ENCODE measurements around the gene BNC2.

Gene BNC2

GRCh38 chr9:16639644-16640043 is 230.8 kb downstream of the BNC2 start:
- DNase-seq (ENCODE audit: extremely low spot score), result no peak
- TF ChIP-seq L3MBTL2 (conservative IDR thresholded peaks at IDR 0.05) (no peak), NFRKB (IDR thresholded peaks at IDR 0.05) (no peak), ARNT (IDR thresholded peaks at IDR 0.05) (no peak), HDGF (IDR thresholded peaks at IDR 0.05; ENCODE audit: borderline replicate concordance) (no peak), ELF4 (IDR thresholded peaks at IDR 0.05) (no peak), ZNF384 (IDR thresholded peaks at IDR 0.05) (no peak), LEF1 (IDR thresholded peaks at IDR 0.05; ENCODE audit: borderline replicate concordance) (no peak), PKNOX1 (IDR thresholded peaks at IDR 0.05) (no peak), CTBP1 (IDR thresholded peaks at IDR 0.05; ENCODE audit: borderline replicate concordance) (no peak), FOXA1 (IDR thresholded peaks at IDR 0.05) (no peak), TARDBP (IDR thresholded peaks at IDR 0.05) (no peak), BHLHE40 (IDR thresholded peaks at IDR 0.05; ENCODE audit: borderline replicate concordance) (no peak), FOXK2 (IDR thresholded peaks at IDR 0.05) (no peak), SUZ12 (IDR thresholded peaks at IDR 0.05) (no peak), FOXM1 (IDR thresholded peaks at IDR 0.05; ENCODE audit: borderline replicate concordance) (no peak), SP1 (IDR thresholded peaks at IDR 0.05) (no peak)
- POLR2A ChIA-PET, result no interaction called here
- CTCF ChIA-PET, result interaction anchor here (1.0 to 1.1 kb wide), 2 partner anchors 13 to 41 kb away, joined by 3 to 4 read pairs; no protein-coding TSS in a partner anchor

GRCh38 chr9:16637911-16638310 is 232.6 kb downstream of the BNC2 start:
- TF ChIP-seq FOXM1 (IDR thresholded peaks at IDR 0.05; ENCODE audit: borderline replicate concordance) (no peak), TARDBP (IDR thresholded peaks at IDR 0.05) (no peak), BHLHE40 (IDR thresholded peaks at IDR 0.05; ENCODE audit: borderline replicate concordance) (no peak), LEF1 (IDR thresholded peaks at IDR 0.05; ENCODE audit: borderline replicate concordance) (no peak), ZNF384 (IDR thresholded peaks at IDR 0.05) (no peak), ARNT (IDR thresholded peaks at IDR 0.05) (no peak), PKNOX1 (IDR thresholded peaks at IDR 0.05) (no peak), HDGF (IDR thresholded peaks at IDR 0.05; ENCODE audit: borderline replicate concordance) (no peak), L3MBTL2 (conservative IDR thresholded peaks at IDR 0.05) (no peak)
- CTCF ChIA-PET, result no interaction called here
- POLR2A ChIA-PET, result no interaction called here
- DNase-seq (ENCODE audit: extremely low spot score), result no peak

- CTCF ChIA-PET, result no interaction called here
- DNase-seq (ENCODE audit: extremely low spot score), result no peak
- POLR2A ChIA-PET, result no interaction called here
- TF ChIP-seq ARNT (IDR thresholded peaks at IDR 0.05), result no peak
- no peak for TF ChIP-seq NFRKB (IDR thresholded peaks at IDR 0.05)
- TF ChIP-seq CTBP1 (IDR thresholded peaks at IDR 0.05; ENCODE audit: borderline replicate concordance), result no peak
- no peak for TF ChIP-seq HDGF (IDR thresholded peaks at IDR 0.05; ENCODE audit: borderline replicate concordance)
- no peak for TF ChIP-seq L3MBTL2 (conservative IDR thresholded peaks at IDR 0.05)
- no peak for TF ChIP-seq ZNF384 (IDR thresholded peaks at IDR 0.05)
- no peak for TF ChIP-seq BHLHE40 (IDR thresholded peaks at IDR 0.05; ENCODE audit: borderline replicate concordance)
- TF ChIP-seq TARDBP (IDR thresholded peaks at IDR 0.05), result no peak
- TF ChIP-seq SP1 (IDR thresholded peaks at IDR 0.05), result no peak
- no peak for TF ChIP-seq SUZ12 (IDR thresholded peaks at IDR 0.05)
- no peak for TF ChIP-seq ELF4 (IDR thresholded peaks at IDR 0.05)
- no peak for TF ChIP-seq FOXK2 (IDR thresholded peaks at IDR 0.05)
- no peak for TF ChIP-seq FOXM1 (IDR thresholded peaks at IDR 0.05; ENCODE audit: borderline replicate concordance)
- TF ChIP-seq FOXA1 (IDR thresholded peaks at IDR 0.05), result no peak
- no peak for TF ChIP-seq PKNOX1 (IDR thresholded peaks at IDR 0.05)
Observed at GRCh38 chr9:16637218-16637617, 233.3 kb downstream of the BNC2 start.

GRCh38 chr9:16633794-16634193 is 236.7 kb downstream of the BNC2 start:
- no peak for TF ChIP-seq SUZ12 (IDR thresholded peaks at IDR 0.05)
- no peak for TF ChIP-seq HDGF (IDR thresholded peaks at IDR 0.05; ENCODE audit: borderline replicate concordance)
- TF ChIP-seq LEF1 (IDR thresholded peaks at IDR 0.05; ENCODE audit: borderline replicate concordance), result no peak
- no peak for TF ChIP-seq ARNT (IDR thresholded peaks at IDR 0.05)
- TF ChIP-seq FOXA1 (IDR thresholded peaks at IDR 0.05), result no peak
- no peak for TF ChIP-seq CTBP1 (IDR thresholded peaks at IDR 0.05; ENCODE audit: borderline replicate concordance)
- no peak for TF ChIP-seq PKNOX1 (IDR thresholded peaks at IDR 0.05)
- TF ChIP-seq TARDBP (IDR thresholded peaks at IDR 0.05), result no peak
- TF ChIP-seq SP1 (IDR thresholded peaks at IDR 0.05), result no peak
- TF ChIP-seq FOXK2 (IDR thresholded peaks at IDR 0.05), result no peak
- TF ChIP-seq ELF4 (IDR thresholded peaks at IDR 0.05), result no peak
- no peak for TF ChIP-seq FOXM1 (IDR thresholded peaks at IDR 0.05; ENCODE audit: borderline replicate concordance)
- no peak for TF ChIP-seq ZNF384 (IDR thresholded peaks at IDR 0.05)
- DNase-seq (ENCODE audit: extremely low spot score), result no peak
- CTCF ChIA-PET, result no interaction called here
- POLR2A ChIA-PET, result no interaction called here

- no peak for DNase-seq (ENCODE audit: extremely low spot score)
- TF ChIP-seq SUZ12 (IDR thresholded peaks at IDR 0.05), result no peak
- TF ChIP-seq BHLHE40 (IDR thresholded peaks at IDR 0.05; ENCODE audit: borderline replicate concordance), result no peak
- no peak for TF ChIP-seq ARNT (IDR thresholded peaks at IDR 0.05)
- no peak for TF ChIP-seq HDGF (IDR thresholded peaks at IDR 0.05; ENCODE audit: borderline replicate concordance)
- TF ChIP-seq LEF1 (IDR thresholded peaks at IDR 0.05; ENCODE audit: borderline replicate concordance), result no peak
- no peak for TF ChIP-seq CTBP1 (IDR thresholded peaks at IDR 0.05; ENCODE audit: borderline replicate concordance)
- TF ChIP-seq TARDBP (IDR thresholded peaks at IDR 0.05), result no peak
- TF ChIP-seq ELF4 (IDR thresholded peaks at IDR 0.05), result no peak
- TF ChIP-seq L3MBTL2 (conservative IDR thresholded peaks at IDR 0.05), result no peak
- no peak for TF ChIP-seq FOXK2 (IDR thresholded peaks at IDR 0.05)
- TF ChIP-seq ZNF384 (IDR thresholded peaks at IDR 0.05), result no peak
- TF ChIP-seq NFRKB (IDR thresholded peaks at IDR 0.05), result no peak
- CTCF ChIA-PET, result no interaction called here
- POLR2A ChIA-PET, result no interaction called here
Observed at GRCh38 chr9:16628413-16628812, 242.1 kb downstream of the BNC2 start.
